Trophoblast cell (in vitro differentiated cells and primary cell): Measurements from ENCODE around the gene ANG.
"Not testable (repeated sequence)": the region's sequence is repeated elsewhere in the genome, so short reads cannot be mapped to it uniquely, and the experiment has no call there.

Experiments
- DNase-seq, 2 donors: peaks; one replicate each; pipeline ENCODE4 v3.0.0-alpha.2; 2016
- H2AFZ ChIP-seq: 2 replicates; pipeline ENCODE4 v1.6.1; 2013; ENCODE audit warnings: low read length, moderate library complexity, mild to moderate bottlenecking; ENCODE audit not compliant: insufficient read depth, poor library complexity
- H2AK5ac ChIP-seq: 2 replicates; pipeline ENCODE4 v1.6.1; 2013; ENCODE audit warnings: mild to moderate bottlenecking, low read length
- H2BK120ac ChIP-seq: 2 replicates; pipeline ENCODE4 v1.6.1; 2013; ENCODE audit warnings: low read length, mild to moderate bottlenecking, moderate library complexity; ENCODE audit not compliant: insufficient read depth, poor library complexity
- H2BK12ac ChIP-seq: 2 replicates; pipeline ENCODE4 v1.6.1; 2013; ENCODE audit warnings: mild to moderate bottlenecking, low read length, moderate library complexity
- H2BK5ac ChIP-seq: 2 replicates; pipeline ENCODE4 v1.6.1; 2013; ENCODE audit warnings: low read length, low read depth, moderate library complexity, mild to moderate bottlenecking; ENCODE audit not compliant: poor library complexity
- H3K14ac ChIP-seq: 2 replicates; pipeline ENCODE4 v1.6.1; 2013; ENCODE audit warnings: mild to moderate bottlenecking, low read length
- H3K18ac ChIP-seq: 2 replicates; pipeline ENCODE4 v1.6.1; 2013; ENCODE audit warnings: mild to moderate bottlenecking, low read length
- H3K23ac ChIP-seq: 2 replicates; pipeline ENCODE4 v1.6.1; 2013; ENCODE audit warnings: low read length
- H3K27ac ChIP-seq: 2 replicates; pipeline ENCODE4 v1.5.1; 2013; ENCODE audit warnings: low read depth, mild to moderate bottlenecking, inconsistent platforms, low read length, moderate library complexity
- H3K27me3 ChIP-seq: 2 replicates; pipeline ENCODE4 v1.6.1; 2013; ENCODE audit warnings: inconsistent platforms, mild to moderate bottlenecking, low read length, moderate library complexity; ENCODE audit not compliant: insufficient read depth
- H3K36me3 ChIP-seq, 2 experiments: 1 replicate in 1 of 2; 2 replicates in 1 of 2; pipeline ENCODE4 v1.6.1; 2013; ENCODE audit warnings: low read length in 2 of 2, mild to moderate bottlenecking in 2 of 2, moderate library complexity in 1 of 2; ENCODE audit not compliant: insufficient read depth in 2 of 2, control insufficient read depth in 1 of 2
- H3K4ac ChIP-seq: 2 replicates; pipeline ENCODE4 v1.6.1; 2013; ENCODE audit warnings: low read depth, mild to moderate bottlenecking, low read length, moderate library complexity
- H3K4me1 ChIP-seq, 2 experiments: 1 replicate in 1 of 2; 2 replicates in 1 of 2; pipeline ENCODE4 v1.6.1; 2013; ENCODE audit warnings: low read length in 2 of 2, mild to moderate bottlenecking in 2 of 2, moderate library complexity in 1 of 2; ENCODE audit not compliant: insufficient read depth in 2 of 2, control insufficient read depth in 1 of 2
- H3K4me2 ChIP-seq: 2 replicates; pipeline ENCODE4 v1.6.1; 2013; ENCODE audit warnings: inconsistent platforms, mild to moderate bottlenecking, low read length, moderate library complexity
- H3K4me3 ChIP-seq: 2 replicates; pipeline ENCODE4 v1.5.1; 2013; ENCODE audit warnings: mild to moderate bottlenecking, low read depth, low read length, inconsistent platforms
- H3K79me1 ChIP-seq: one replicate; pipeline ENCODE4 v1.6.1; 2013; ENCODE audit warnings: low read length
- H3K79me2 ChIP-seq: 2 replicates; pipeline ENCODE4 v1.6.1; 2013; ENCODE audit warnings: low read length, mild to moderate bottlenecking; ENCODE audit not compliant: control insufficient read depth, insufficient read depth, poor library complexity
- H3K9ac ChIP-seq: 2 replicates; pipeline ENCODE4 v1.6.1; 2013; ENCODE audit warnings: mild to moderate bottlenecking, low read length
- H3K9me3 ChIP-seq: 2 replicates; pipeline ENCODE4 v1.6.1; 2013; ENCODE audit warnings: low read depth, mild to moderate bottlenecking, control low read depth, inconsistent platforms, low read length; ENCODE audit not compliant: insufficient read depth
- H4K12ac ChIP-seq: 2 replicates; pipeline ENCODE4 v1.6.1; 2013; ENCODE audit warnings: low read depth, mild to moderate bottlenecking, low read length, moderate library complexity
- H4K8ac ChIP-seq: 2 replicates; pipeline ENCODE4 v1.6.1; 2013; ENCODE audit warnings: low read depth, mild to moderate bottlenecking, low read length, moderate library complexity
- H4K91ac ChIP-seq: one replicate; pipeline ENCODE4 v1.6.1; 2013; ENCODE audit warnings: low read depth, mild to moderate bottlenecking, low read length, moderate library complexity
- WGBS: extraction: QIAGEN DNeasy Blood & Tissue Kit; methylation state at CpG from one replicate; pipeline ENCODE4 v1.1.7; 2013; ENCODE audit warnings: missing lambda C conversion rate; ENCODE audit not compliant: insufficient read length, insufficient coverage; ENCODE audit errors: extremely low coverage; 5-methylcytosine and 5-hydroxymethylcytosine counted together

Gene ANG

DNA sequence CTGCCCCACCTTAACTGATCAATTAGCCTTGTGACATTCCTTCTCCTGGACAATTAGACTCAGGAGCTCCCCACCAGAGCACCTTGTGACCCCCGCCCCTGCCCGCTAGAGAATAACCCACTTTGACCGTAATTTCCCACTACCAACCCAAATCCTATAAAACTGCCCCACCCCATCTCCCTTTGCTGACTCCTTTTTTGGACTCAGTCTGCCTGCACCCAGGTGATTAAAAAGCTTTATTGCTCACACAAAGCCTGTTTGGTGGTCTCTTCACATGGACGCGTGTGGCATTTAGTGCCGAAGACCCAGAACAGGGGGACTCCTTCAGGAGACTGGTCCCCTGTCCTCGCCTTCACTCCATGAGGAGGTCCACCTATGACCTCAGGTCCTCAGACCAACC lies 12.4 kb downstream of the ANG start:
- not testable (repeated sequence) for H3K27ac ChIP-seq, H2BK120ac ChIP-seq, H3K4me2 ChIP-seq, H2AFZ ChIP-seq, H3K18ac ChIP-seq, H3K79me2 ChIP-seq, H3K27me3 ChIP-seq, H4K91ac ChIP-seq, H3K9me3 ChIP-seq, H3K9ac ChIP-seq, H4K12ac ChIP-seq, H4K8ac ChIP-seq, H3K14ac ChIP-seq, H2BK12ac ChIP-seq, DNase-seq, H3K4me3 ChIP-seq, H2AK5ac ChIP-seq, H3K23ac ChIP-seq, H2BK5ac ChIP-seq, H3K79me1 ChIP-seq, H3K4ac ChIP-seq, H3K36me3 ChIP-seq, H3K4me1 ChIP-seq
- WGBS: no CpG with 5 or more reads among the region's 7 CpGs

DNA sequence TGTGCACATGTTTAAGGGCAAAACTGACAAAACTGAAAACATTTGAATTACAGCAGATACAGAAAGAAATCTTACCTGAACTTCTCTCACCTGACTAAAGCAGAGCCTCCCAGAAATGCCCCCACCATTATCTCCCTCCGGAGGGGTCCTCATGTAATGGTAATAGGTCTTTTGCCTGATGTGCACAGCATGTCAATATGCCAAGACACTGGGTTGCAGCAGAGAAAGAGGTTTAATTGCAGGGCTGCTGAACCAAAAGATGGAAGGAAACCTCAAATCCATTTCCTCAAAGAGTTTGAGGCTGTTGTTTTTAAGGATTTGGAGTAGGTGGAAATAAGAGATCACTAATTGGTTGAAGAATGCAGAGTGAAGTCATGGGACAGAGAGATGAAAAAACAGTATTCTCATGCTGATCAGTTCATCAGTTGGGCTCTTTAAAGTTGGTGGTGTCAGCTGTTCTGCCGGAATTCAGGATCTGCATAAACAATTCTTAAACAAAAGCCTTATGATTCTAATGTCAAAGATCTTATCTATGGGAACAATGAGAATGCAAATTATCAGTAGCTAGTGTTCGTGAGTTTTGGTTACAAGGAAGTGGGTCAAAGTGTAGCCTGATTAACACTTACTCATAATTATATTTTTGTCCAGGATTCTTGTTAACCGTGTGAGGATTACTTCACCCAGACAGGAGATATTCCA lies 18.2 kb downstream of the ANG start:
- Histone ChIP-seq H3K36me3 (no peaks in the 10 kb centered on the region), H3K14ac (no peak overlapping the region), H3K4me2 (no peak overlapping the region), H2AFZ (no peak overlapping the region), H2BK12ac (no peak overlapping the region), H3K79me2 (no peaks in the 10 kb centered on the region), H3K9ac (no peak overlapping the region), H3K9me3 (no peaks in the 10 kb centered on the region), H3K23ac (no peak overlapping the region), H3K27me3 (no peaks in the 10 kb centered on the region), H4K91ac (no peak overlapping the region), H2BK5ac (no peak overlapping the region), H3K4me1 (peaks cover 0 to 3% of the 10 kb centered on the region in 2 experiments), H4K12ac (no peak overlapping the region), H3K4me3 (no peak overlapping the region), H2BK120ac (no peak overlapping the region), H3K4ac (no peak overlapping the region), H3K18ac (no peak overlapping the region), H3K79me1 (no peaks in the 10 kb centered on the region), H2AK5ac (no peak overlapping the region), H4K8ac (no peak overlapping the region), H3K27ac (no peak overlapping the region)
- no CpG with 5 or more reads among the region's 4 CpGs for WGBS
- no peak for DNase-seq

DNA sequence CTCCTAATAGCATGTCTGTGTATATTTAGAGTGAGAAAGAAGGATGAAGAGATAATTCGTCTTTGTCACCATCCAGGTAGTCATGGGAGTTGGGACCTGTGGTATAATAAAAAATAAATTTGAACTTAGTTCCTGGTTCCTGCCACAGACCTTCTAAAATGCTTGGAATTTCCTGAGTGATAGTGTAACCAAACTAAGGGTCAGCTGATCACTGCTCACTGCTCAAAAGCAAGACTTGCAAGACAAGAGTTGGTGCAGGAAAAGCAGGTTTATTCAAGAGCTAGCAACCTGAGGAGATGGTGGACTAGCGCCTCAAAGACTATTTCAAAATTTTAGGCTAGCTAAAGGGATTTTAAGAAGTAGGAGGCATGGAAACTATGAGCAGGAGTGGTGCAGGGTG lies 19.1 kb downstream of the ANG start:
- no peaks in the 10 kb centered on the region for H3K79me1 ChIP-seq
- H2BK5ac ChIP-seq: no peak overlapping the region
- no peak overlapping the region for H4K91ac ChIP-seq
- no peak overlapping the region for H4K8ac ChIP-seq
- H3K4me1 ChIP-seq: peaks cover 0 to 3% of the 10 kb centered on the region in 2 experiments
- no peak overlapping the region for H3K9ac ChIP-seq
- no peaks in the 10 kb centered on the region for H3K27me3 ChIP-seq
- no peak overlapping the region for H3K4me3 ChIP-seq
- peak overlapping the region; percentile 58 for H3K27ac ChIP-seq
- no peak overlapping the region for H3K4ac ChIP-seq
- no peak overlapping the region for H2BK120ac ChIP-seq
- H2AFZ ChIP-seq: no peak overlapping the region
- H3K36me3 ChIP-seq: no peaks in the 10 kb centered on the region
- H4K12ac ChIP-seq: no peak overlapping the region
- H3K18ac ChIP-seq: no peak overlapping the region
- no peak overlapping the region for H3K23ac ChIP-seq
- no peak overlapping the region for H2BK12ac ChIP-seq
- peak; percentile 27 to 87 for DNase-seq
- H2AK5ac ChIP-seq: no peak overlapping the region
- H3K79me2 ChIP-seq: no peaks in the 10 kb centered on the region
- H3K9me3 ChIP-seq: no peaks in the 10 kb centered on the region
- WGBS: no CpG with 5 or more reads among the region's 2 CpGs
- H3K14ac ChIP-seq: no peak overlapping the region
- peak overlapping the region; percentile 29 for H3K4me2 ChIP-seq

DNA sequence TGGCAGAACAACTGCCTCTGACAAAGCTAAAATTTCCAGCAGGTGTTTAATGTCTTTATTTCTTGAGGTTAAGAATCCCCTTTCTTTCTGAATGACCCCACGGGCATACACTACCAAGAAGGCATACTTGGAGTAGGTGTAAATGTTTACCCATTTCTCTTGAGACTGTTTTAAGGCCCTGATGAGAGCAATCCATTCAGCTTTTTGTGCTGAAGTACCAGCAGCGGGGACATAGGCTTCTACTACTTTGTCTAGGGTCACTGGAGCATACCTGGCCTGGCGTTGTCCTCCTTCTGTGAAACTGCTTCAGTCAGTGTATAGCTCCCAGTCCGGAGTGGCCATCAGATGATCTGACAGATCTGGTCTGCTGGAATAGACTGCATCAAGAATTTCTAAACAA lies 22.7 kb downstream of the ANG start:
- H2BK12ac ChIP-seq: no peak overlapping the region
- no peak overlapping the region for H2AFZ ChIP-seq
- no peaks in the 10 kb centered on the region for H3K79me2 ChIP-seq
- no peak overlapping the region for H3K14ac ChIP-seq
- no peak overlapping the region for H2AK5ac ChIP-seq
- no peak overlapping the region for H2BK120ac ChIP-seq
- H3K18ac ChIP-seq: no peak overlapping the region
- H3K79me1 ChIP-seq: no peaks in the 10 kb centered on the region
- H3K9me3 ChIP-seq: no peaks in the 10 kb centered on the region
- H3K36me3 ChIP-seq: no peaks in the 10 kb centered on the region
- no peak overlapping the region for H4K12ac ChIP-seq
- no peak for DNase-seq
- no peak overlapping the region for H3K9ac ChIP-seq
- no peak overlapping the region for H4K91ac ChIP-seq
- H3K4me1 ChIP-seq: peaks cover 0 to 3% of the 10 kb centered on the region in 2 experiments
- no CpG with 5 or more reads among the region's 4 CpGs for WGBS
- no peak overlapping the region for H3K4me3 ChIP-seq
- H2BK5ac ChIP-seq: no peak overlapping the region
- no peak overlapping the region for H3K4ac ChIP-seq
- H3K27ac ChIP-seq: no peak overlapping the region
- H3K4me2 ChIP-seq: no peak overlapping the region
- no peaks in the 10 kb centered on the region for H3K27me3 ChIP-seq
- no peak overlapping the region for H3K23ac ChIP-seq
- H4K8ac ChIP-seq: no peak overlapping the region
